ENCODE measurements around the gene SUPT16H. TPM values are rescaled to one million over a fixed set of nuclear protein-coding genes. Genes with fewer than 3 reads are reported as not detected.
"Not testable (repeated sequence)": the region's sequence is repeated elsewhere in the genome, so short reads cannot be mapped to it uniquely, and the experiment has no call there.

The SUPT16H gene
- total and polyA plus RNA-seq, 2 of the 13 experiments (the other 11 are each of a cell fraction or from before 2014, with no cell fraction given) = 77.5 to 230 TPM

DNA sequence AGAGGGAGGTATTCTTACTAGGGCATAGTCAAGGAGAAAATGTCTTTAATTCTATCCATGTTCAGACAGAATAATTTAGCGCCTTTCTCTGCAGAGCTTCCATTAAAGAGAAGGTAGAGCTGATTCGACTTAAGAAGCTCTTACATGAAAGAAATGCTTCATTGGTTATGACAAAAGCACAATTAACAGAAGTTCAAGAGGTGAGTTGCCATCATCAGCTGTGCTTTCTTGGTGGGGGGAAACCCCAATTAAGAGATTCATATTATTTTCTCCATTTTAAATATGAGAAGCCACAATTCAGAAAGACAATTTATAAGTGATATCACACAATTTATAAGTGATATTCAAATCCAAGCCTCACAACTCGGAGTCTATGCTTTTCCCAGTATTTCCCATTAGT is 76.2 kb downstream of the SUPT16H start (continued):
- TF ChIP-seq, protein P1, sequence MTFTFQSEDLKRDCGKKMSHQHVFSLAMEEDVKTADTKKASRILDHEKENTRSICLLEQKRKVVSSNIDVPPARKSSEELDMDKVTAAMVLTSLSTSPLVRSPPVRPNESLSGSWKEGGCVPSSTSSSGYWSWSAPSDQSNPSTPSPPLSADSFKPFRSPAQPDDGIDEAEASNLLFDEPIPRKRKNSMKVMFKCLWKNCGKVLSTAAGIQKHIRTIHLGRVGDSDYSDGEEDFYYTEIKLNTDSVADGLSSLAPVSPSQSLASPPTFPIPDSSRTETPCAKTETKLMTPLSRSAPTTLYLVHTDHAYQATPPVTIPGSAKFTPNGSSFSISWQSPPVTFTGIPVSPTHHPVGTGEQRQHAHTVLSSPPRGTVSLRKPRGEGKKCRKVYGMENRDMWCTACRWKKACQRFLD (CRISPR knock-in tag; IDR thresholded peaks at IDR 0.05; ENCODE audit: borderline replicate concordance) = no peak
- TF ChIP-seq ZNF317 (CRISPR knock-in tag; IDR thresholded peaks at IDR 0.05) (no peak), FOXK2 (IDR thresholded peaks at IDR 0.05) (no peak), TGIF2 (CRISPR knock-in tag; IDR thresholded peaks at IDR 0.05) (no peak), YY1 (IDR thresholded peaks at IDR 0.05; ENCODE audit: insufficient read depth, insufficient replicate concordance, low read depth, low read length) (no peak)

DNA sequence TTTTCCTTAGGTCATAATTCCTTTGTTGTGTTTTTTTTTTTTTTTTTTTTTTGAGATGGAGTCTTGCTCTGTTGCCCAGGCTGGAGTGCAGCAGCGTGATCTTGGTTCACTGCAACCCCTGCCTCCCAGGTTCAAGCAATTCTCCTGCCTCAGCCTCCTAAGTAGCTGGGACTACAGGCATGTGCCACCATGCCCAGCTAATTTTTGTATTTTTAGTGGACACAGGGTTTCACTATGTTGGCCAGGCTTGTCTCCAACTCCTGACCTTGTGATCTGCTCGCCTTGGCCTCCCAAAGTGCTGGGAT is 81.0 kb downstream of the SUPT16H start:
- 30% methylated on average over 2 of the region's 2 CpGs for WGBS (ENCODE audit: low lambda C conversion rate)
- H3K9ac ChIP-seq (ENCODE audit: insufficient read depth, low read depth, low read length); CTCF ChIA-PET (ENCODE audit: low intra/inter-chr PET ratio, low total read pairs); H3K9me3 ChIP-seq (ENCODE audit: low read length); H3K27ac ChIP-seq (ENCODE audit: extremely low read length, insufficient read depth, low read length); H2AFZ ChIP-seq (ENCODE audit: low read length); H4K20me1 ChIP-seq (ENCODE audit: insufficient read depth, low read length); in situ Hi-C loops (cut with HindIII; ENCODE audit: extremely low pct_ligation_motif_present, low pct_unique_long_range_greater_than_20kb); intact Hi-C loops (cut with micrococcal nuclease; ENCODE audit: unreplicated experiment); FAIRE-seq; H3K36me3 ChIP-seq (replicated peaks in 1 of 2; ENCODE audit: control insufficient read depth in 1 of 2, insufficient read depth in 2 of 2, low read length in 2 of 2); H3K27me3 ChIP-seq (ENCODE audit: control insufficient read depth in 1 of 2, insufficient read depth in 2 of 2, low read length in 2 of 2); DNase-seq (ENCODE audit: low spot score); H3K4me3 ChIP-seq (replicated peaks in 1 of 3; ENCODE audit: insufficient read depth in 1 of 3, low read depth in 2 of 3, low read length in 3 of 3); BruUV-seq (replicated peaks); H3K79me2 ChIP-seq (ENCODE audit: insufficient read depth, low read length); TF ChIP-seq FOXA1, LCORL (CRISPR knock-in tag; IDR thresholded peaks at IDR 0.05): not testable (repeated sequence)
- POLR2A ChIA-PET = interaction anchor here (0.8 to 1.1 kb wide), 2 partner anchors 38 to 153 kb away, joined by 3 read pairs; partner anchors contain the start of gene CHD8
- peak; percentile 5; the same call in 2 of the 3 replicates for ATAC-seq
- H3K4me1 ChIP-seq (ENCODE audit: insufficient read depth, low read length) = peaks cover 52% of the 10 kb centered on the region
- H3K4me2 ChIP-seq (ENCODE audit: low read depth, low read length) = peak overlapping the region; percentile 74
- TF ChIP-seq HDAC1 (CRISPR knock-in tag; IDR thresholded peaks at IDR 0.05) (0 out of 2 replicates have a peak, but pooled peaks have one; percentile 10), FOXA3 (CRISPR knock-in tag; IDR thresholded peaks at IDR 0.05) (0 out of 2 replicates have a peak, but pooled peaks have one; percentile 5), ZMYM2 (CRISPR knock-in tag; IDR thresholded peaks at IDR 0.05) (peak; percentile 77; the same call in 1 of the 2 replicates), ZNF136 (CRISPR knock-in tag; IDR thresholded peaks at IDR 0.05; ENCODE audit: low read depth) (0 out of 2 replicates have a peak, but pooled peaks have one; percentile 24), FOXA1 (IDR thresholded peaks at IDR 0.05) (0 out of 2 replicates have a peak, but pooled peaks have one; percentile 62), LCORL (IDR thresholded peaks at IDR 0.05) (0 out of 2 replicates have a peak, but pooled peaks have one; percentile 45), ZNF292 (CRISPR knock-in tag; IDR thresholded peaks at IDR 0.05; ENCODE audit: borderline replicate concordance, low read depth) (0 out of 2 replicates have a peak, but pooled peaks have one; percentile 31), RCOR2 (CRISPR knock-in tag; IDR thresholded peaks at IDR 0.05) (peak; percentile 59; the same call in 1 of the 2 replicates), POGZ (CRISPR knock-in tag; IDR thresholded peaks at IDR 0.05) (0 out of 2 replicates have a peak, but pooled peaks have one; percentile 29), KDM1A (CRISPR knock-in tag; IDR thresholded peaks at IDR 0.05) (peak; percentile 8; the same call in 1 of the 2 replicates), FOXK2 (IDR thresholded peaks at IDR 0.05) (0 out of 2 replicates have a peak, but pooled peaks have one; percentile 70), ZNF121 (CRISPR knock-in tag; IDR thresholded peaks at IDR 0.05) (peak; percentile 99)
- TF ChIP-seq, protein P2, sequence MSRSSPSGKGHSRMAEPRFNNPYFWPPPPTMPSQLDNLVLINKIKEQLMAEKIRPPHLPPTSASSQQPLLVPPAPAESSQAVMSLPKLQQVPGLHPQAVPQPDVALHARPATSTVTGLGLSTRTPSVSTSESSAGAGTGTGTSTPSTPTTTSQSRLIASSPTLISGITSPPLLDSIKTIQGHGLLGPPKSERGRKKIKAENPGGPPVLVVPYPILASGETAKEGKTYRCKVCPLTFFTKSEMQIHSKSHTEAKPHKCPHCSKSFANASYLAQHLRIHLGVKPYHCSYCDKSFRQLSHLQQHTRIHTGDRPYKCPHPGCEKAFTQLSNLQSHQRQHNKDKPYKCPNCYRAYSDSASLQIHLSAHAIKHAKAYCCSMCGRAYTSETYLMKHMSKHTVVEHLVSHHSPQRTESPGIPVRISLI (CRISPR knock-in tag; IDR thresholded peaks at IDR 0.05; ENCODE audit: borderline replicate concordance) = peak; percentile 97
- TF ChIP-seq, protein P3, sequence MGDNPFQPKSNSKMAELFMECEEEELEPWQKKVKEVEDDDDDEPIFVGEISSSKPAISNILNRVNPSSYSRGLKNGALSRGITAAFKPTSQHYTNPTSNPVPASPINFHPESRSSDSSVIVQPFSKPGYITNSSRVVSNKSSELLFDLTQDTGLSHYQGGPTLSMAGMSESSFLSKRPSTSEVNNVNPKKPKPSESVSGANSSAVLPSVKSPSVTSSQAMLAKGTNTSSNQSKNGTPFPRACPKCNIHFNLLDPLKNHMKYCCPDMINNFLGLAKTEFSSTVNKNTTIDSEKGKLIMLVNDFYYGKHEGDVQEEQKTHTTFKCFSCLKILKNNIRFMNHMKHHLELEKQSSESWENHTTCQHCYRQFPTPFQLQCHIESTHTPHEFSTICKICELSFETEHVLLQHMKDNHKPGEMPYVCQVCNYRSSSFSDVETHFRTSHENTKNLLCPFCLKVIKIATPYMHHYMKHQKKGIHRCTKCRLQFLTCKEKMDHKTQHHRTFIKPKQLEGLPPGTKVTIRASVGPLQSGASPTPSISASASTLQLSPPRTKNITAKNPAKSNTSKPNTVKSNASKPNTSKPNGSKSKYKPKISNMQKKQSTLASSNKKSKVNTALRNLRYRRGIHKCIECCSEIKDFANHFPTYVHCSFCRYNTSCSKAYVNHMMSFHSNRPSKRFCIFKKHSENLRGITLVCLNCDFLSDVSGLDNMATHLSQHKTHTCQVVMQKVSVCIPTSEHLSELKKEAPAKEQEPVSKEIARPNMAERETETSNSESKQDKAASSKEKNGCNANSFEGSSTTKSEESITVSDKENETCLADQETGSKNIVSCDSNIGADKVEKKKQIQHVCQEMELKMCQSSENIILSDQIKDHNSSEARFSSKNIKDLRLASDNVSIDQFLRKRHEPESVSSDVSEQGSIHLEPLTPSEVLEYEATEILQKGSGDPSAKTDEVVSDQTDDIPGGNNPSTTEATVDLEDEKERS (CRISPR knock-in tag; IDR thresholded peaks at IDR 0.05) = peak; percentile 45; the same call in 1 of the 2 replicates

Measured in HepG2 (cell line).